Hematopoietic multipotent progenitor cell treated with erythropoietin and hydrocortisone succinate and interleukin-3 and kit ligand, for 17 days (in vitro differentiated cells): ENCODE measurements around the gene WT1.

Source experiments
- DNase-seq: peaks from one replicate; pipeline ENCODE4 v3.0.0-alpha.2; 2015; ENCODE audit warnings: low spot score

The WT1 gene

GRCh38 chr11:32421992-32422391 is 13.3 kb downstream of the WT1 start:
- DNase-seq, result no peak

- no peak for DNase-seq
These were observed 14.1 kb downstream of the WT1 start for GRCh38 chr11:32420937-32421901.

- no peak for DNase-seq
These were observed 15.2 kb downstream of the WT1 start for GRCh38 chr11:32420139-32420538.

- DNase-seq, result no peak
These were observed 16.5 kb downstream of the WT1 start for GRCh38 chr11:32418836-32419235.

GRCh38 chr11:32417806-32418205 is 17.5 kb downstream of the WT1 start:
- no peak for DNase-seq

- no peak for DNase-seq
These were observed 19.0 kb downstream of the WT1 start for GRCh38 chr11:32416301-32416700.

GRCh38 chr11:32414925-32415324 is 20.4 kb downstream of the WT1 start:
- DNase-seq, result no peak

GRCh38 chr11:32411942-32412615 is 23.3 kb downstream of the WT1 start:
- no peak for DNase-seq

GRCh38 chr11:32405592-32405991 is 29.7 kb downstream of the WT1 start:
- no peak for DNase-seq

- no peak for DNase-seq
These were observed 32.5 kb downstream of the WT1 start for GRCh38 chr11:32402836-32403235.

GRCh38 chr11:32400670-32401369 is 34.5 kb downstream of the WT1 start:
- no peak for DNase-seq

GRCh38 chr11:32400196-32400595 is 35.1 kb downstream of the WT1 start:
- no peak for DNase-seq

GRCh38 chr11:32396991-32397390 is 38.3 kb downstream of the WT1 start:
- no peak for DNase-seq

- DNase-seq, result no peak
These were observed 39.0 kb downstream of the WT1 start for GRCh38 chr11:32396331-32396730.

GRCh38 chr11:32395127-32395526 is 40.2 kb downstream of the WT1 start:
- no peak for DNase-seq

- no peak for DNase-seq
These were observed 42.5 kb downstream of the WT1 start for GRCh38 chr11:32392840-32393239.

GRCh38 chr11:32391956-32392553 is 43.3 kb downstream of the WT1 start:
- DNase-seq, result no peak

- DNase-seq, result no peak
These were observed 43.9 kb downstream of the WT1 start for GRCh38 chr11:32391479-32391878.

GRCh38 chr11:32390712-32391111 is 44.6 kb downstream of the WT1 start:
- no peak for DNase-seq

GRCh38 chr11:32388871-32389770 is 46.2 kb downstream of the WT1 start:
- no peak for DNase-seq

GRCh38 chr11:32388365-32388764 is 47.0 kb downstream of the WT1 start:
- DNase-seq, result no peak
